HG03196 (cell line): ENCODE measurements around the gene KHNYN.

Experiments
- ATAC-seq: cut with Tn5 transposase; IDR thresholded peaks from one replicate; pipeline ENCODE4 v1.9.1; 2021; ENCODE audit not compliant: unreplicated experiment

The KHNYN gene

DNA sequence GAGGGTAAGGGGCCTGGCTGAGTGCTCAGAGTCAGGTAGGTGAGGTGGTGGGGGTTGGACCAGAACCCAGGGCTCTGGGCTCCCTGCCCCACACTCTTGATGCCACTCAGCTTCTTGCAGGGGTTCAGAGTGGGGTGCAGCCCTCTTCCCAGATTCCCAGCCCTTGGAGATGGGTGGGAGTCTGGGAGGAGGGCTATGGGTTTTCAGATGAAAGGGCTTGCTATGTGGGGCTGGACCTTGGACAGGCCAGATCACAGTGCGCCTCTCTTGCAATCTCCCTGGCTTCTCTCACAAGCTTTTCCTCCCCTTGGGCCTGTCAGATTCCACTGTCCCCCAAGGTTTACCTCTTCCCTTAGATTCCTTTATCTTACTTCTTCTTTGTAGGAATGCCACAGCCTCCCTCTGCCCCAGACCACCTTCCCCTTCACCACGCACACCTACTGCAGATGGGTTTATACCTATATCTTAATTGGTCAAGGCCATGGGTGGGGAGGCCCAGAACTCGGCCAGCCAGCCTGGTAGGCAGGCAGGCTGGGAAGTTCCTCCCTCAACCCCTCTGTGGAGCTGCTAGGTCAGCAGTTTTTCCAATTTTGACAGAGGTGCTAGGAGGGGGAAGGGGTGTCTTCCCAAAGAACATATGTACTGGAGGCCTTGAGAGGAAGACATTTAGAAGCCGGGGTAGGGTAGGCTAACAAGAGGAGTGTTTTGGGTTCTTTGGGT, 29.6 kb upstream of the KHNYN start:
- ATAC-seq, result no peak

DNA sequence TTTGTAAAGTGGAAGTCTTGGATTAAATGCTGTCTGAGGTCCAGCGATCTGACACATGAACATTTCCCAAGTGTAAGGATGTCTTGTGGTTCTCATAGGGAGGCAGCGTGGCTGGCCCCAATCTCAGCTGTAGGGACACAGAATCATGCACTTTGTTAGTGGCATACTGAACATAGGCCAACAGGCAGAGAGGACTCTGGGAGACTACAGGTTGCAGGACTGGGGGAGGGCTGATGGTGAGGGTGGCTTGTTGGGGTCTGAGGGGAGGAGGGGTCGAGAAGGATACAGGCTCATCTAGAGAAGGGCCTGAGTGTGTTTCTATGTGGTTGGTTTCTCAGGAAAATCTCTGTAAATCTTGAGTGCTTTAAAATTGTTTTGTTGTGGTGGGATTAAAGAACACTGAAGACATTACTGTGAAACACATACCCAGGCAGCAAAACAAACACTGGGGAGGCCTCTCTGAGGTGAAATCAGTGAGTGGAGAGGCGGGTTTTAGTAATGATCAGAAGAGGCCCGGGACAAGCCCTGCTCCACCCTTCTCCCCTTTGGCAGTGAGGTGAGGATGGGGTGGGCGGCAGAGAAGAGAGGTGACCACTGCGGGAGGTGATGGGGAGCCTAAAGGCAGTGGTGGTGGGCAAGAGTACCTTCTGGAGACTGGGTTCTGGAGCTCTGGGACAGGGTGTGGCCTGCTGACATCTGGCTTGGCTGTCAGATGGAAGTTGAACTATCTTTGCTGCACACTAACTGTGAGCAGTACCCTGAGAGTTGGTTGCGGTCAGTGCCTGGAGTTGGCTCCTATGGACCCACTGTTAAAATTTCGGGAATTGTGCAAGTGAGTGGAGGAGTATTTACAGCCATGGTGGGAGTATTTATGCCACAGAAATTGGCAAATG, 27.7 kb upstream of the KHNYN start:
- ATAC-seq, result no peak

DNA sequence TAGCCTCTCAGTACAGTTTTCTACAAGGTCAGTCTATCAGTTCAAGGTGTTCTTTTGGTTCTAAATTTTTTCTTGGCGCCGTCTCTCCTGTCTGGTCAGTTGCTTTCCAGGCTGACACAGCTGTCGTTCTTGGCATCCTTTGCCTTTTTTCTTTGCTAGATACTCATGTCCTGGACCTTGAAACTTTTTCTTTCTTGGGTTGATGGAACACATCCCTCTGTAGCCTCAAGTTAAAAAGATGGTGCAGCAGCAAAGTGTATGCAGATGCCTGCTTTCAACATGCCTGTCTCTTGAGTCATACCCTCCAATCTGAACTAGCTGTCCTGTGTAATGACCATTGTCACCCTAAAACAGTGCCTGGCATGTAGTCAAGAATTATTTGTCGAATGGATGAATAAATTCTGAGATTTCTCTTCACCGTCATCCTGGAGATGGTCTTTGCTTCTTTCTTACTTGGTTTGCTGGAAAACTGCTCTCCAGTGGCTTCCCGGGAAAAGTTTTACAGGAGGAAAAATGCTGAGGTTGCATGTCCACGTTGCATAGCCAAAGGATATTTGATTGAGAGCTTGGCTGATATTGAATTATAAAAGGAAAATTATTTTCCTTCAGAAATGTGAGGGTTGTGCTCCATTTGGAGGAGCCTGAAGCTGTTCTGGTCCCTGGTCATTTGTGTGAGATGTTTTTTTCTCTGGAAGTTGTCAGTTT, 26.3 kb upstream of the KHNYN start:
- no peak for ATAC-seq

DNA sequence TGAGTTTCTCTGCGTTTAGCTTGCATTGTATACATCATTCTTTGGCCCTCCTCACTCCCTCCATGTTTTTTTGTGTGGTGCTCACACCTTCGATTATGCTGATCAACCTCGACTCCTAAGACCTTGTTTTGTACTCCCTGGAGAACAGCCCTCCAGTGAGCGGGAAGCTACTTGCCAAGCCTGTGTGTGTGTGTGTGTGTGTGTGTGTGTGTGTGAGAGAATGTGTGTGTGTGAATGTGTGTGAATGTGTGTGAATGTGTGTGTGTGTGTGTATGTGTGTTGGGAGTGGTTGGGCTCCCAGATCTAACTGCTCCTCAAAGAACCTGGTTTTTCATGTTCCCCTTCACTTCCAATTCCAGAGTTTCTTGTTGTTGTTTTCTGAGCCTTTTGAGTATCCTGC, 24.9 kb upstream of the KHNYN start:
- ATAC-seq, result no peak

DNA sequence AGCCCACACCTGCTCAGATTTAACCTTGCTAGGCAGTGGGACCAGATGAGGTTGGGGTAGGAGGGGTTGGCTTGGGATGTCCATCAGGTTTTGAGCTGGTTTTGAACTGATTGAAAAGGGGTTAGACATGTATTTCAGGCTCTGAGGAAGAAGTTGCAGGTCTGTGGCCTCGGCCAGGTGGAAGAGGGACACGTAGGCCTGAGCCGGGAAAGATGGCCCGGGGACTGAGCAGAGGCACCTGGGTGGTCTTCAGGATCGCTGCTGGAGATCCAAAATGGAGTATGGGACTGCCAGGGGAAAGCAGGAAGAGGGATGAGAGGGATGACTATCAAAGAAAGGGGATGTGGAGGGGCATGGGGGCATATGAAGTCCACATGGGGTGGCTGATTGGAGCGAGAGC, 23.3 kb upstream of the KHNYN start:
- ATAC-seq, result no peak

DNA sequence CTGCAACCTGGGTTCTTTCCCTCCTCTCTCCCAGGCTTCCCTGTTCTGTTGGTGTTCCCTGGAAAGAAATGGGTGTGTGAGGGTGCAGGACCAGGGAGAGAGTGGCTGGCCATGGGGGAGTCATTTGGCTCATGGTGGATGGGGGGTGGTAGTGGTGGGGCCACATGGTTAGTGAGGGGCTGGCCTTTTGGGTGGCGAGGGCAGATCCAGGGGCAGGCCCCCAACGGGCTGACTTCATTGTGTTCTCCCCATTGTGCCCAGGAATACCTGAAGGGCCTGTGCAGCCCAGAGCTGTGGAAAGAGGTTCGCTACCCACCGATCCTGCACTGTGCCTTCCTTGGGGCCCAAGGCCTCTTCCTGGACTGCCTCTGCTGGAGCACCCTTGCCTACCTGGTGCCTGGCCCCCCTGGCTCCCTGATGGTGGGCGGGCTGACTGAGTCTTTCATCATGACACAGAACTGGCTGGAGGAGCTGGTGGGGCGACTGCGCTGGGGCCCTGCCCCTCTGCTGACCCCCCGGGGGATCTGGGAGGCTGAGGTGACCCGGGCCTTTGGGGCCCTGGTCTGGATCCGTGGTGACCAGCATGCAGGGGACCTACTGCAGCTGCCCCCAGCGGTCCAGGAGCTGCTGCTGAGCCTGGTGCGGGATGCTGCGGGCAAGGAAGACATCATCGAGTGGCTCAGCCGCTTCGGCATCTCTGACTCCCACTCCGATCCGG, 22.0 kb upstream of the KHNYN start:
- ATAC-seq, result no peak

DNA sequence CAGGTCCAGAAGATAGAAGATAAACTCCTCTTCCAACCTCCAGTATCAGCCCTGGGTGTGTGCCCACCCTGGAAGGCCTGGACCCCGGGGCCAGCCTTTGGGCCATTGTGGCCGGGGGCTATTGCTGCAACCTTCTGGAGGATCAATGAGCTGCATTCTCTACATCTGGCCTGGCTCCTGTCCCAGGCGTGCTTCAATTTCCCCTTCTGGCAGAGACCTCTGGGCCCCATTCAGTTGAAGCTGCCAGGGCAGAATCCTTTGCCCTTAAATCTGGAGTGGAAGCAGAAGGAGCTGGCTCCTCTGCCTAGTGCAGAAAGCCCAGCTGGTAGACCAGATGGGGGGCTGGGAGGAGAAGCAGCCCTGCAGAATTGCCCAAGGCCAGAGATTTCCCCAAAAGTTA, 21.0 kb upstream of the KHNYN start:
- no peak for ATAC-seq

DNA sequence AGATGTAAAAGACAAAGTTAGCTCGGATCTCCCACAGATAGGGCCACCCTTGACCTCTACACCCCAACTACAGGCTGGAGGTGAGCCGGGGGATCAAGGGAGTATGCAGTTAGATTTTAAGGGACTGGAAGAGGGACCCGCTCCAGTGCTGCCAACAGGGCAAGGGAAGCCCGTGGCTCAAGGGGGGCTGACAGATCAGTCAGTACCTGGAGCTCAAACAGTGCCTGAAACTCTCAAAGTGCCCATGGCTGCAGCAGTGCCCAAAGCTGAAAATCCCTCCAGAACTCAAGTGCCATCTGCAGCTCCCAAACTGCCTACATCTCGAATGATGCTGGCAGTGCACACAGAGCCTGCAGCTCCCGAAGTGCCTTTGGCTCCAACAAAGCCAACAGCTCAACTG, 20.6 kb upstream of the KHNYN start:
- no peak for ATAC-seq

DNA sequence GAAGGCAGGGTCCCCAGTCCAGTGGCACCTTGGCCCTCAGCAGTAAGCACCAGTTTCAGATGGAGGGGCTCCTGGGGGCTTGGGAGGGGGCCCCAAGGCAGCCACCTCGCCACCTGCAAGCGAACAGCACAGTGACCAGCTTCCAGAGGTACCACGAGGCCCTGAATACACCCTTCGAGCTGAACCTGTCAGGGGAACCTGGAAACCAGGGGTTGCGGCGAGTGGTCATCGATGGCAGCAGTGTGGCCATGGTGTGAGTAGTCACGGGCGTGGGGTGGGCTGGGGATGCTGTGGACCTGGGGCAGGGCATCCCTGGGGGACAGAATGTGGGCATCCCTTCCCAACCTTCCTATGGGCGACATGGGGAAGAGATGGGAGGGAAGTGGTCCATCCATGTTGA, 19.8 kb upstream of the KHNYN start:
- ATAC-seq, result no peak

DNA sequence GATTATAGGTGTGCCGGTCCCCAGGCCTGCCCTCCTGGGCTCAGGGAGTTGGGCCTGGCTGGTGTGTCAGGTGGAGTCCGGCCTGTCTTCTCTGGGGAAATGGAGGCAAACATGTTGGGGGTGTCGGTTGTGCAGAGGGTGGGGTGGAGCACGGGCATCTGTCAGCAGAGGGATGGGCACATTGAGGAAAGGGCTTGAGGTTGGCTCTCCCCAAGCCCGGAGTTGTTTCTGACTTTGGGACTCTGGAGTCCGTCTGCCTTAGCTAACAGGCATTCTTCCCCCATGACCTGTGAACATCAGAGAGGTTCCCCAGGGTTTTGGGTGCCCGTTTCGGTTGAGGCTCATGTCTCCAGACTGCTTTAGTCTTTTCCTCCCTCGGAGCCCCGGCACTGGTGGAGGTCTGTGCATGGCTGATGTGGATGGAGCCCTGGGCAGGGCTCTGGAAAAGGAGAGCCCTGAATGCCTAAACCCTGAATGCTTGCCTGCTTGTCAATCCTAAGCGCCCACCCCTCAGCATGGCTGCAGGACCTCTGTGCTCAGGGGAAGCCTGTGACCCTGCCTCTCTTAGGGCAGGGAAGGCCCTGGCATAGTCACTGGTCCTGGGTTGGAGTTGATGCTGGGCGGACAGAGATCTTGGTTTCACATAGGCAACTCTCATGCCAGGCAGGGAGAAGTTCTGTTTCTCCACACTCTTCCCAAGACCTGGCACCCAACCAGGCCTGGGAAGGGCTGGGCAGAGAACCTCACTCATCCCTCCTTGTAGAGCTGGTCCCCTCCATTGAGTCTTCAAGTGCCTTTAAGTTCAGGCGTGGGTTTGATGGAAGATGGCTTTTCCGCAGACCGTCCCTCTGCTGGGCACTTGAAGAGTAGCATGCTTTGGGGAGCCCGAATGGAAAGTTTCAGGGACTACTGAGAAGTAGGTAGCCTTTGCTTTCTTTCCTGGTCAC, 18.0 kb upstream of the KHNYN start:
- ATAC-seq, result no peak

DNA sequence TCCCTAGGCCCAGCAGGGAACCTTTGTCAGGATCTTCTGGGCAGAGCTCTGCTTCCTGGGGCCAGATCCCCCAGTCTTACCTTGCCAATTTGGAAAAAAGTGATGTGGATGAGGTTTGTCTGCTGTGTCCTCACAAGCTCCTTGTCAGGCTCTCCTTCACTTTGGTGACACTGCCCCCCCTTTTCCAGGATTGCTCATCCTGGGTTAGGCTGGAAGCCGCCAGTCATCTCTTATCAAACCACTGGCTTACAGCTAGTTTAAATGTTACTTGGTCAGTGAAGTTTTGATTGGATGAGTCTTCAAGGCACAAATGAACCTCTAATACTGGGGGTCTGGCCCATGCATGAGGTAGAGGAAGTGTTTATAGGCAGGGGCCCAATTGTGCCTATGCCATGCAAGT, 15.7 kb upstream of the KHNYN start:
- ATAC-seq, result no peak

DNA sequence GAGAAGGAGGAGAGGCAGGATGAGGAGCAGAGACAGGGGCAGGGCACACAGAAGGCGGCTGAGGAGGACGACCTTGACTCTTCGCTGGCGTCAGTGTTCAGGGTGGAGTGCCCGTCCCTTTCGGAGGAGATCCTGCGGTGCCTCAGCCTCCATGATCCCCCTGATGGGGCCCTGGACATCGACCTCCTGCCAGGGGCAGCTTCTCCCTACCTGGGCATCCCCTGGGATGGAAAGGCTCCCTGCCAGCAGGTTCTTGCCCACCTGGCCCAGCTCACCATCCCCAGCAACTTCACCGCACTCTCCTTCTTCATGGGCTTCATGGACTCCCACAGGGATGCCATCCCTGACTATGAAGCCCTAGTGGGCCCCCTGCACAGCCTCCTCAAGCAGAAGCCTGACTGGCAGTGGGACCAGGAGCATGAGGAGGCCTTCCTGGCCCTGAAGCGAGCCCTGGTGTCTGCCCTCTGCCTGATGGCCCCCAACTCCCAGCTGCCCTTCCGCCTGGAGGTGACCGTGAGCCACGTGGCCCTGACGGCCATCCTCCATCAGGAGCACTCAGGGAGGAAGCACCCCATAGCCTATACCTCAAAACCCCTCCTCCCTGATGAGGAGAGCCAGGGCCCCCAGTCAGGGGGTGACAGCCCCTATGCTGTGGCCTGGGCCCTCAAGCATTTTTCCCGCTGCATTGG, 14.9 kb upstream of the KHNYN start:
- no peak for ATAC-seq

DNA sequence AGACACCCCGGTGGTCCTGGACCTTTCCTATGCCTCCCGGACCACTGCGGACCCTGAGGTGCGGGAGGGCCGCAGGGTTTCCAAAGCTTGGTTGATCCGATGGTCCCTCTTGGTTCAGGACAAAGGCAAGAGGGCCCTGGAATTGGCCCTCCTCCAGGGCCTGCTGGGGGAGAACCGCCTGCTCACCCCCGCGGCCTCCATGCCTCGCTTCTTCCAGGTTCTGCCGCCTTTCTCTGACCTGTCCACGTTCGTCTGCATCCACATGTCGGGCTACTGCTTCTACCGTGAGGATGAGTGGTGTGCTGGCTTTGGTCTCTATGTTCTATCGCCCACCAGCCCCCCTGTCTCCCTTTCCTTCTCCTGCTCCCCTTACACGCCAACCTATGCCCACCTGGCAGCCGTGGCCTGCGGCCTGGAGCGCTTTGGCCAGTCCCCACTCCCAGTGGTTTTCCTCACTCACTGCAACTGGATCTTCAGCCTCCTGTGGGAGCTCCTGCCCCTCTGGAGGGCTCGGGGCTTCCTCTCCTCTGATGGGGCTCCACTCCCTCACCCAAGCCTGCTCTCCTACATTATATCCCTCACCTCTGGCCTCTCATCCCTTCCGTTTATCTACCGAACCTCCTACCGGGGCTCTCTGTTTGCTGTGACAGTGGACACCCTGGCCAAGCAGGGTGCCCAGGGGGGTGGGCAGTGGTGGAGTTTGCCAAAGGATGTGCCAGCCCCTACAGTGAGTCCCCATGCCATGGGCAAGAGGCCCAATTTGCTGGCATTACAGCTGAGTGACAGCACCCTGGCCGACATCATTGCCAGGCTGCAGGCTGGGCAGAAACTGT, 14.1 kb upstream of the KHNYN start:
- ATAC-seq, result no peak

DNA sequence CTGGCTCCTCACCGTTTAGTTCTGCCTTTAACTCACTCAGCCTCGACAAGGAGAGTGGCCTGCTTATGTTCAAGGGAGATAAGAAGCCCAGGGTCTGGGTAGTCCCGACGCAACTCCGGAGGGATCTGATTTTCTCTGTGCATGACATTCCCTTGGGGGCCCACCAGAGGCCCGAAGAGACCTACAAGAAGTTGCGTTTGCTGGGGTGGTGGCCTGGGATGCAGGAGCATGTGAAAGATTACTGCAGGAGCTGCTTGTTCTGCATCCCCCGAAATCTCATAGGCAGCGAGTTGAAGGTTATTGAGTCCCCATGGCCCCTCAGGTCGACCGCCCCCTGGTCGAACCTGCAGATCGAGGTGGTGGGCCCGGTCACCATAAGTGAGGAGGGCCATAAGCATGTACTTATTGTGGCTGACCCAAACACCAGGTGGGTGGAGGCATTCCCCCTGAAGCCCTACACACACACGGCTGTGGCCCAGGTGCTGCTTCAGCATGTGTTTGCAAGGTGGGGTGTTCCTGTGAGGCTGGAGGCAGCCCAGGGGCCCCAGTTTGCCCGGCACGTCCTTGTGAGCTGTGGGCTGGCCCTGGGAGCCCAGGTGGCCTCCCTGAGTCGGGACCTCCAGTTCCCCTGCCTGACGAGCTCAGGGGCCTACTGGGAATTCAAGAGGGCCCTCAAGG, 13.4 kb upstream of the KHNYN start:
- ATAC-seq, result no peak

DNA sequence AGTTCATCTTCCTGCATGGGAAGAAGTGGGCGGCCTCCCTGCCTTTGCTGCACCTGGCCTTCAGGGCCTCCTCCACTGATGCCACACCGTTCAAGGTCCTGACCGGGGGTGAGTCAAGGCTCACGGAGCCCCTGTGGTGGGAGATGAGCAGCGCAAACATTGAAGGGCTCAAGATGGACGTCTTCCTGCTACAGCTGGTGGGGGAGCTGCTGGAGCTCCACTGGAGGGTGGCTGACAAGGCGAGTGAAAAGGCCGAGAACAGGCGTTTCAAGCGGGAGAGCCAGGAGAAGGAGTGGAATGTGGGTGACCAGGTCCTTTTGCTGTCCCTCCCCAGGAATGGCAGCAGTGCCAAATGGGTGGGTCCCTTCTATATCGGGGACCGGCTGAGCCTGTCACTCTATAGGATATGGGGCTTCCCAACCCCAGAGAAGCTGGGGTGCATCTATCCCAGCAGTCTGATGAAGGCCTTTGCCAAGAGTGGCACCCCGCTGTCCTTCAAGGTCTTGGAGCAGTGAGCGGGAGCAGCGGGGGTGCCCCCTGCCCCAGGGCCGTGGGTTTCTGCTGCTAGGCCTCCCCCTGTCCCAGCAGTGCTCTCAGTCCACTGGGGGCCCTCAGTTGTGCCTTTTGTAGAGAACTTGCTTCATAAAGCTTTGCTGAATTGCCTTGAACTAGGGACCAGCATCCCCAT, 12.7 kb upstream of the KHNYN start:
- no peak for ATAC-seq

DNA sequence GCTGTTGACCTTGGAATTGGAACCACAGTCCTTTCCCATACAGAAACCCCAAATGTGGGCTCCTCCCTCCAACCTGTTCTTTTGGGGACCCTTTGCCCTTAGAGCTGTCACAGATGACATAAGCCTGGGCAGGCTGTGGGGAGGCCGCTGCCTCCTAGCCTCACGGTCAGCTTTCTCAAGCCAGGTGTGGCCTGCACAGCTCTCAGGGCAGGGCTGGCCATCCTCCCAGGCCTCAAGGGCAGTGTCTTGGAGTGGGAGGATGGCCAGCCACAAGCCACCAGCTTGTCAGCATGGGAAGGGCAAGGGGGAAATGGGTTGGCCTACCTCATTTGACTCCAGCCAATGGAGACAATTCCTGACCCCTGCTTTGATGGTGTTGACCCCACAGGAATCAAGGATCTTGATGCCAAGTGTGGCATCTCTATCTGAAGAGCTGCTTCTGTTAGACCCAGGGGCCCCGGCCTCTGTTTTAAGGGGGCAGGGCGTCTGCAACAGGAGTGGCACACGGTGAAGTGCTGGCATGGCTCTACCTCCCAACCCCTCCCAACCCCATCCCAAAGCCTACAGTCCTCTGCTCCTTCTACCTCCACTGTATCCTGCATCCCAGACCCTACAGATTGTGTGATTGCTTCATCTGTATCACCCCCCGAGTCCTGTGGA, 11.8 kb upstream of the KHNYN start:
- ATAC-seq, result no peak

DNA sequence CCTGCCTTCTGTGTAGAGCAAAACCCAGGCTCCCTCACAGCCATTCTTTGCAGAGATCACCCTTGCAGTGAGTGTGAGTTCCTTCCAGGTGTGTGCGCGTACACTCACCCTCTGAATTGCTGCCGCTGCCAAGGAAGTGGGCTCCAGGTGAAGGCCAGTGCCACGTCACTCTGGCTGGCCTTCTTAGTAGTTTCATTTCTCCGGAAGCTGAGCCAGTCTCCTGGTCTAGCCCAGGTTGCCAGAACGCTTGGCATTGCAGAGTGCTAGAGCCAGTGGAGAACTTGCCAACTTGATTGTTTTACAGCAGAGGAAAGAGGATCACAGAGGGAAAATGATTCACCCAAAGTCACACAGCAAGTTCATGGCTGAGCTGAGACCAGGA, 11.3 kb upstream of the KHNYN start:
- no peak for ATAC-seq
